ENCODE results near the gene MINAR1.

The MINAR1 gene

GRCh38 chr15:79463781-79464270, 31.7 kb downstream of the MINAR1 start:
- DNase-seq (ENCODE audit: low read depth in 3 of 3): no peak

GRCh38 chr15:79466488-79466887, 34.4 kb downstream of the MINAR1 start:
- DNase-seq (ENCODE audit: low read depth in 3 of 3): no peak

- no peak for DNase-seq (ENCODE audit: low read depth in 3 of 3)
Measured at GRCh38 chr15:79467865-79468586, 35.9 kb downstream of the MINAR1 start.

- DNase-seq (ENCODE audit: low read depth in 3 of 3): no peak
Measured at GRCh38 chr15:79472446-79472845, 40.3 kb downstream of the MINAR1 start.

- no peak for DNase-seq (ENCODE audit: low read depth in 3 of 3)
Measured at GRCh38 chr15:79474252-79474651, 42.1 kb downstream of the MINAR1 start.

GRCh38 chr15:79475306-79475705, 43.2 kb downstream of the MINAR1 start:
- no peak for DNase-seq (ENCODE audit: low read depth in 3 of 3)

- DNase-seq (ENCODE audit: low read depth in 3 of 3): no peak
Measured at GRCh38 chr15:79478108-79478507, 46.0 kb downstream of the MINAR1 start.

- DNase-seq (ENCODE audit: low read depth in 3 of 3): no peak
Measured at GRCh38 chr15:79479616-79480015, 47.5 kb downstream of the MINAR1 start.

GRCh38 chr15:79481793-79482192, 49.7 kb downstream of the MINAR1 start:
- no peak for DNase-seq (ENCODE audit: low read depth in 3 of 3)
